ENCODE data around the gene ENPP1.

The ENPP1 gene

GRCh38 chr6:131920656-131921055 is 112.8 kb downstream of the ENPP1 start:
- no peak overlapping the region for H3K4me3 ChIP-seq
- TF ChIP-seq EZH2 (IDR thresholded peaks at IDR 0.05) (no peak), POLR2AphosphoS5 (IDR thresholded peaks at IDR 0.05; ENCODE audit: borderline replicate concordance, low read depth, low read length) (no peak), FOXP2 (optimal IDR thresholded peaks at IDR 0.05; ENCODE audit: control extremely low read depth, extremely low read length, insufficient read depth) (no peak)
- H3K9me3 ChIP-seq (ENCODE audit: low read depth, low read length) = no peaks in the 10 kb centered on the region
- no peaks in the 10 kb centered on the region for H3K36me3 ChIP-seq (ENCODE audit: insufficient read depth, low read length)
- H3K9ac ChIP-seq (ENCODE audit: insufficient read length) = no peak overlapping the region
- H3K27ac ChIP-seq = no peak overlapping the region
- DNase-seq (ENCODE audit: low read depth, low spot score) = no peak

GRCh38 chr6:131923356-131923755 is 115.5 kb downstream of the ENPP1 start:
- peak; percentile 53 for DNase-seq (ENCODE audit: low read depth, low spot score)
- no peak overlapping the region for H3K27ac ChIP-seq

GRCh38 chr6:131924881-131925474 is 117.2 kb downstream of the ENPP1 start:
- TF ChIP-seq POLR2AphosphoS5 (IDR thresholded peaks at IDR 0.05; ENCODE audit: borderline replicate concordance, low read depth, low read length) (no peak), FOXP2 (optimal IDR thresholded peaks at IDR 0.05; ENCODE audit: control extremely low read depth, extremely low read length, insufficient read depth) (no peak), EZH2 (IDR thresholded peaks at IDR 0.05) (no peak)
- H3K36me3 ChIP-seq (ENCODE audit: insufficient read depth, low read length) = no peaks in the 10 kb centered on the region
- no peak for DNase-seq (ENCODE audit: low read depth, low spot score)
- H3K9ac ChIP-seq (ENCODE audit: insufficient read length) = no peak overlapping the region
- no peaks in the 10 kb centered on the region for H3K9me3 ChIP-seq (ENCODE audit: low read depth, low read length)
- no peak overlapping the region for H3K27ac ChIP-seq
- H3K4me3 ChIP-seq = no peak overlapping the region

More at GRCh38 chr6:131923356-131923755, 115.5 kb downstream of the ENPP1 start:
- H3K4me3 ChIP-seq = no peak overlapping the region
- H3K9me3 ChIP-seq (ENCODE audit: low read depth, low read length) = no peaks in the 10 kb centered on the region
- TF ChIP-seq EZH2 (IDR thresholded peaks at IDR 0.05) = no peak
- no peak for TF ChIP-seq POLR2AphosphoS5 (IDR thresholded peaks at IDR 0.05; ENCODE audit: borderline replicate concordance, low read depth, low read length)
- no peak for TF ChIP-seq FOXP2 (optimal IDR thresholded peaks at IDR 0.05; ENCODE audit: control extremely low read depth, extremely low read length, insufficient read depth)
- H3K9ac ChIP-seq (ENCODE audit: insufficient read length) = no peak overlapping the region
- no peaks in the 10 kb centered on the region for H3K36me3 ChIP-seq (ENCODE audit: insufficient read depth, low read length)

- Histone ChIP-seq H3K27ac (no peak overlapping the region), H3K9me3 (ENCODE audit: low read depth, low read length) (no peaks in the 10 kb centered on the region), H3K9ac (ENCODE audit: insufficient read length) (no peak overlapping the region), H3K36me3 (ENCODE audit: insufficient read depth, low read length) (no peaks in the 10 kb centered on the region), H3K4me3 (no peak overlapping the region)
- TF ChIP-seq POLR2AphosphoS5 (IDR thresholded peaks at IDR 0.05; ENCODE audit: borderline replicate concordance, low read depth, low read length) = no peak
- no peak for DNase-seq (ENCODE audit: low read depth, low spot score)
Measured at GRCh38 chr6:131929264-131929663, 121.4 kb downstream of the ENPP1 start.

- no peaks in the 10 kb centered on the region for H3K9me3 ChIP-seq (ENCODE audit: low read depth, low read length)
- no peak overlapping the region for H3K4me3 ChIP-seq
- TF ChIP-seq POLR2AphosphoS5 (IDR thresholded peaks at IDR 0.05; ENCODE audit: borderline replicate concordance, low read depth, low read length) (no peak), FOXP2 (optimal IDR thresholded peaks at IDR 0.05; ENCODE audit: control extremely low read depth, extremely low read length, insufficient read depth) (no peak), EZH2 (IDR thresholded peaks at IDR 0.05) (no peak)
- no peak overlapping the region for H3K9ac ChIP-seq (ENCODE audit: insufficient read length)
- H3K27ac ChIP-seq = no peak overlapping the region
- H3K36me3 ChIP-seq (ENCODE audit: insufficient read depth, low read length) = no peaks in the 10 kb centered on the region
- no peak for DNase-seq (ENCODE audit: low read depth, low spot score)
Measured at GRCh38 chr6:131929976-131930375, 122.2 kb downstream of the ENPP1 start.

- Histone ChIP-seq H3K27ac (no peak overlapping the region), H3K36me3 (ENCODE audit: insufficient read depth, low read length) (no peaks in the 10 kb centered on the region), H3K9me3 (ENCODE audit: low read depth, low read length) (no peaks in the 10 kb centered on the region), H3K4me3 (no peak overlapping the region), H3K9ac (ENCODE audit: insufficient read length) (no peak overlapping the region)
- no peak for DNase-seq (ENCODE audit: low read depth, low spot score)
- TF ChIP-seq FOXP2 (optimal IDR thresholded peaks at IDR 0.05; ENCODE audit: control extremely low read depth, extremely low read length, insufficient read depth) (no peak), POLR2AphosphoS5 (IDR thresholded peaks at IDR 0.05; ENCODE audit: borderline replicate concordance, low read depth, low read length) (no peak), EZH2 (IDR thresholded peaks at IDR 0.05) (no peak)
Measured at GRCh38 chr6:131931063-131931750, 123.4 kb downstream of the ENPP1 start.

- DNase-seq (ENCODE audit: low read depth, low spot score) = no peak
- Histone ChIP-seq H3K36me3 (ENCODE audit: insufficient read depth, low read length) (no peaks in the 10 kb centered on the region), H3K4me3 (no peak overlapping the region)
Measured at GRCh38 chr6:131936156-131936555, 128.3 kb downstream of the ENPP1 start.

GRCh38 chr6:131937226-131937625 is 129.4 kb downstream of the ENPP1 start:
- no peak for DNase-seq (ENCODE audit: low read depth, low spot score)
- Histone ChIP-seq H3K9me3 (ENCODE audit: low read depth, low read length) (no peaks in the 10 kb centered on the region), H3K4me3 (peak overlapping the region; percentile 32; the same call in 1 of the 2 replicates), H3K27ac (no peak overlapping the region), H3K9ac (ENCODE audit: insufficient read length) (no peak overlapping the region), H3K36me3 (ENCODE audit: insufficient read depth, low read length) (no peaks in the 10 kb centered on the region)
- TF ChIP-seq POLR2AphosphoS5 (IDR thresholded peaks at IDR 0.05; ENCODE audit: borderline replicate concordance, low read depth, low read length) (no peak), EZH2 (IDR thresholded peaks at IDR 0.05) (no peak), FOXP2 (optimal IDR thresholded peaks at IDR 0.05; ENCODE audit: control extremely low read depth, extremely low read length, insufficient read depth) (no peak)

More at GRCh38 chr6:131936156-131936555, 128.3 kb downstream of the ENPP1 start:
- H3K9me3 ChIP-seq (ENCODE audit: low read depth, low read length) = no peaks in the 10 kb centered on the region
- TF ChIP-seq POLR2AphosphoS5 (IDR thresholded peaks at IDR 0.05; ENCODE audit: borderline replicate concordance, low read depth, low read length) = no peak
- no peak for TF ChIP-seq EZH2 (IDR thresholded peaks at IDR 0.05)
- TF ChIP-seq FOXP2 (optimal IDR thresholded peaks at IDR 0.05; ENCODE audit: control extremely low read depth, extremely low read length, insufficient read depth) = no peak
- no peak overlapping the region for H3K27ac ChIP-seq
- no peak overlapping the region for H3K9ac ChIP-seq (ENCODE audit: insufficient read length)
